HepG2 (cell line): ENCODE measurements around the gene ABCA3. TPM values are rescaled to one million over a fixed set of nuclear protein-coding genes. Genes with fewer than 3 reads are reported as not detected.

ENCODE experiments used
- AGO2 ChIP-seq: fragments of 200-400 bp; formaldehyde crosslinking; optimal IDR thresholded peaks from 2 replicates; pipeline ENCODE3; 2017; ENCODE audit warnings: mild to moderate bottlenecking, low read depth, low read length, moderate library complexity
- ETV6 ChIP-seq: sonication (generic); formaldehyde crosslinking; conservative IDR thresholded peaks from 2 replicates; pipeline ENCODE4 v1.4.0; 2020; ENCODE audit warnings: missing genetic modification reagents
- FOXP4 ChIP-seq: sonication (generic); formaldehyde crosslinking; IDR thresholded peaks from 2 replicates; pipeline ENCODE4 v1.4.0; 2020; ENCODE audit warnings: missing genetic modification reagents
- HMGXB4 ChIP-seq, 2 experiments: sonication (generic) in 1 of 2; formaldehyde crosslinking in 1 of 2; IDR thresholded peaks; 2 replicates each; pipeline versions ENCODE4 v1.4.0 to v1.6.1; 2018 to 2020; ENCODE audit warnings: missing genetic modification reagents in 2 of 2, borderline replicate concordance in 1 of 2, low read depth in 1 of 2, mild to moderate bottlenecking in 1 of 2, missing biosample characterization in 1 of 2
- HNRNPL ChIP-seq: fragments of 200-400 bp; formaldehyde crosslinking; IDR thresholded peaks from 2 replicates; pipeline ENCODE4 v1.6.1; 2017; ENCODE audit warnings: mild to moderate bottlenecking, low read depth, low read length
- MLX ChIP-seq: IDR thresholded peaks from 2 replicates; pipeline ENCODE4 v1.6.1; 2016
- NR2F6 ChIP-seq, 2 experiments: IDR thresholded peaks; 2 replicates each; pipeline ENCODE4 v1.6.1; 2016; ENCODE audit warnings: antibody characterized with exemption in 1 of 2, mild to moderate bottlenecking in 1 of 2
- POLR2A ChIP-seq, 2 experiments: IDR thresholded peaks; 2 replicates each; pipeline ENCODE4 v1.6.1; 2011; ENCODE audit warnings: low read depth in 2 of 2, low read length in 2 of 2, mild to moderate bottlenecking in 1 of 2, moderate library complexity in 1 of 2; ENCODE audit not compliant: insufficient read depth in 1 of 2
- SALL2 ChIP-seq: sonication (generic); formaldehyde crosslinking; IDR thresholded peaks from 2 replicates; pipeline ENCODE4 v1.8.1; 2023; ENCODE audit warnings: mild to moderate bottlenecking, missing genetic modification reagents, inconsistent platforms
- SAP130 ChIP-seq: IDR thresholded peaks from 2 replicates; pipeline ENCODE4 v1.6.1; 2016; ENCODE audit warnings: low read depth
- SP2 ChIP-seq: sonication (generic); formaldehyde crosslinking; IDR thresholded peaks from 2 replicates; pipeline ENCODE4 v1.5.1; 2020; ENCODE audit warnings: mild to moderate bottlenecking, missing genetic modification reagents
- ZBTB26 ChIP-seq: IDR thresholded peaks from 2 replicates; pipeline ENCODE4 v1.6.1; 2016; ENCODE audit warnings: missing compliant biosample characterization, missing genetic modification reagents, borderline replicate concordance
- ZFP91 ChIP-seq: sonication (generic); formaldehyde crosslinking; IDR thresholded peaks from 2 replicates; pipeline ENCODE4 v1.9.0; 2022; ENCODE audit warnings: missing genetic modification reagents, mild to moderate bottlenecking, borderline replicate concordance
- polyA plus RNA-seq, 8 experiments: library from polyadenylated mRNA; depleted of rRNA in 3 of 8; stranded (reverse) in 7 of 8; unstranded in 1 of 8; fragments of >200 nt; fragmentation: Illumina TruSeq in 4 of 8; extraction: Trizol in 4 of 8; gene quantifications; 2 replicates each; pipeline versions ENCODE4 v1.2.1 to v1.2.3, GENCODE V29; 2011 to 2016; ENCODE audit warnings: low read depth in 4 of 8, missing spikeins in 1 of 8, mixed read lengths in 1 of 8; ENCODE audit not compliant: insufficient read depth in 1 of 8
- total RNA-seq, 5 experiments: library from RNA; depleted of rRNA; stranded (reverse); fragments of >200 nt; fragmentation: Illumina TruSeq; extraction: Trizol; gene quantifications; 2 replicates each; pipeline ENCODE4 v1.2.3, GENCODE V29; 2016; ENCODE audit warnings: low read depth in 1 of 5
- TF ChIP-seq, protein P1 (sequence below), 2 experiments: sonication (generic) in 1 of 2; formaldehyde crosslinking in 1 of 2; IDR thresholded peaks; 2 replicates each; pipeline versions ENCODE4 v1.5.1 to v1.6.1; 2011 to 2020; ENCODE audit warnings: borderline replicate concordance in 1 of 2, low read depth in 1 of 2, low read length in 1 of 2, mild to moderate bottlenecking in 1 of 2, missing genetic modification reagents in 1 of 2, moderate library complexity in 1 of 2
- TF ChIP-seq, protein P2 (sequence below): sonication (generic); formaldehyde crosslinking; IDR thresholded peaks from 2 replicates; pipeline ENCODE4 v1.5.0; 2020; ENCODE audit warnings: missing genetic modification reagents
- TF ChIP-seq, protein P3 (sequence below): sonication (generic); formaldehyde crosslinking; IDR thresholded peaks from 2 replicates; pipeline ENCODE4 v1.4.0; 2020; ENCODE audit warnings: mild to moderate bottlenecking, missing genetic modification reagents

ABCA3 gene
- total and polyA plus RNA-seq, 2 of the 13 experiments (the other 11 are each of a cell fraction or from before 2014, with no cell fraction given): 0.60 to 1.5 TPM

- TF ChIP-seq, protein P1, sequence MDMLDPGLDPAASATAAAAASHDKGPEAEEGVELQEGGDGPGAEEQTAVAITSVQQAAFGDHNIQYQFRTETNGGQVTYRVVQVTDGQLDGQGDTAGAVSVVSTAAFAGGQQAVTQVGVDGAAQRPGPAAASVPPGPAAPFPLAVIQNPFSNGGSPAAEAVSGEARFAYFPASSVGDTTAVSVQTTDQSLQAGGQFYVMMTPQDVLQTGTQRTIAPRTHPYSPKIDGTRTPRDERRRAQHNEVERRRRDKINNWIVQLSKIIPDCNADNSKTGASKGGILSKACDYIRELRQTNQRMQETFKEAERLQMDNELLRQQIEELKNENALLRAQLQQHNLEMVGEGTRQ (IDR thresholded peaks at IDR 0.05; ENCODE audit: low read depth, low read length): 0 out of 2 replicates have a peak, but pooled peaks have one; percentile 5
- TF ChIP-seq, protein P1 (CRISPR knock-in tag; IDR thresholded peaks at IDR 0.05; ENCODE audit: borderline replicate concordance): no peak
- TF ChIP-seq FOXP4 (CRISPR knock-in tag) (no peak), SAP130 (CRISPR knock-in tag) (no peak), ZFP91 (CRISPR knock-in tag) (peak; percentile 40; the same call in 1 of the 2 replicates), POLR2A (IDR thresholded peaks at IDR 0.05; ENCODE audit: insufficient read depth in 1 of 2, low read depth in 2 of 2, low read length in 2 of 2) (peak in 1 of 2 experiments; percentile 45; a peak in 1 of 4 replicates), AGO2 (peak; percentile 96), HNRNPL (peak; percentile 80), NR2F6 (IDR thresholded peaks at IDR 0.05) (no peak), NR2F6 (CRISPR knock-in tag; IDR thresholded peaks at IDR 0.05) (no peak), HMGXB4 (CRISPR knock-in tag; IDR thresholded peaks at IDR 0.05; ENCODE audit: borderline replicate concordance in 1 of 2, low read depth in 1 of 2) (no peak), SP2 (CRISPR knock-in tag) (no peak), ETV6 (CRISPR knock-in tag) (no peak), SALL2 (CRISPR knock-in tag) (no peak), ZBTB26 (no peak), MLX (CRISPR knock-in tag) (no peak)
- TF ChIP-seq, protein P2, sequence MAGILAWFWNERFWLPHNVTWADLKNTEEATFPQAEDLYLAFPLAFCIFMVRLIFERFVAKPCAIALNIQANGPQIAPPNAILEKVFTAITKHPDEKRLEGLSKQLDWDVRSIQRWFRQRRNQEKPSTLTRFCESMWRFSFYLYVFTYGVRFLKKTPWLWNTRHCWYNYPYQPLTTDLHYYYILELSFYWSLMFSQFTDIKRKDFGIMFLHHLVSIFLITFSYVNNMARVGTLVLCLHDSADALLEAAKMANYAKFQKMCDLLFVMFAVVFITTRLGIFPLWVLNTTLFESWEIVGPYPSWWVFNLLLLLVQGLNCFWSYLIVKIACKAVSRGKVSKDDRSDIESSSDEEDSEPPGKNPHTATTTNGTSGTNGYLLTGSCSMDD: no peak
- TF ChIP-seq, protein P3, sequence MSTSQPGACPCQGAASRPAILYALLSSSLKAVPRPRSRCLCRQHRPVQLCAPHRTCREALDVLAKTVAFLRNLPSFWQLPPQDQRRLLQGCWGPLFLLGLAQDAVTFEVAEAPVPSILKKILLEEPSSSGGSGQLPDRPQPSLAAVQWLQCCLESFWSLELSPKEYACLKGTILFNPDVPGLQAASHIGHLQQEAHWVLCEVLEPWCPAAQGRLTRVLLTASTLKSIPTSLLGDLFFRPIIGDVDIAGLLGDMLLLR (CRISPR knock-in tag): no peak
These were observed 102.2 kb downstream of the ABCA3 start (continued) for GRCh38 chr16:2238150-2238837.
